PC-3 (cell line): ENCODE measurements around the gene SMOC2.

Experiments
- CTCF ChIP-seq: fragments of 300-600 bp; sonication (generic); conservative IDR thresholded peaks from 2 replicates; pipeline ENCODE4 v1.5.1; 2017; ENCODE audit warnings: antibody characterized with exemption, low read depth, mild to moderate bottlenecking, low read length
- EZH2 ChIP-seq: fragments of 300-600 bp; sonication (generic); IDR thresholded peaks from one replicate; pipeline ENCODE4 v1.6.1; 2017; ENCODE audit warnings: antibody characterized with exemption, mild to moderate bottlenecking, low read length; ENCODE audit not compliant: unreplicated experiment

GRCh38 chr6:168538892-168539811 is 98.2 kb downstream of the SMOC2 start:
- TF ChIP-seq CTCF (no peak), EZH2 (no peak)
